Esophagus muscularis mucosa (tissue), 4 donors: ENCODE data around the gene MTM1. TPM values are rescaled to one million over a fixed set of nuclear protein-coding genes. Genes with fewer than 3 reads are reported as not detected.

Experiments
- DNase-seq: peaks from one replicate; pipeline ENCODE4 v3.0.0-alpha.2; 2017; ENCODE audit errors: extremely low spot score
- H3K27ac ChIP-seq, 4 donors: fragments of 200-600 bp; sonication (generic); replicated peaks in 1 of 4; 1 replicate in 3 of 4; 2 replicates in 1 of 4; pipeline ENCODE4 v1.5.1; 2016 to 2019; ENCODE audit warnings: mild to moderate bottlenecking in 1 of 4
- H3K27me3 ChIP-seq, 4 donors: fragments of 200-600 bp; sonication (generic); one replicate each; pipeline versions ENCODE4 v1.5.1 to v1.6.0; 2016 to 2019
- H3K36me3 ChIP-seq, 4 donors: fragments of 200-600 bp; sonication (generic); one replicate each; pipeline ENCODE4 v1.5.1; 2016 to 2019
- H3K4me1 ChIP-seq, 4 donors: fragments of 200-600 bp; sonication (generic); one replicate each; pipeline ENCODE4 v1.5.1; 2016 to 2019
- H3K4me3 ChIP-seq, 4 donors: fragments of 200-600 bp; sonication (generic); 1 replicate in 2 of 4; 2 replicates in 2 of 4; pipeline ENCODE4 v1.5.1; 2016 to 2019; ENCODE audit warnings: mild to moderate bottlenecking in 4 of 4, moderate library complexity in 1 of 4
- H3K9me3 ChIP-seq, 4 donors: fragments of 200-600 bp; sonication (generic); 1 replicate in 3 of 4; 2 replicates in 1 of 4; pipeline ENCODE4 v1.5.1; 2016 to 2019
- EP300 ChIP-seq: sonication (generic); formaldehyde crosslinking; IDR thresholded peaks from one replicate; pipeline ENCODE4 v1.6.1; 2017; ENCODE audit warnings: antibody characterized with exemption
- POLR2A ChIP-seq: fragments of 450-650 bp; IDR thresholded peaks from one replicate; pipeline ENCODE4 v1.6.1; 2017; ENCODE audit warnings: antibody characterized with exemption, moderate library complexity, mild to moderate bottlenecking, low read depth
- POLR2AphosphoS5 ChIP-seq, 2 donors: sonication (generic); formaldehyde crosslinking; IDR thresholded peaks; one replicate each; pipeline ENCODE4 v1.6.1; 2017; ENCODE audit warnings: antibody characterized with exemption in 2 of 2
- WGBS: methylation state at CpG from one replicate; pipeline ENCODE4 v1.1.5; 2018; 5-methylcytosine and 5-hydroxymethylcytosine counted together
- intact Hi-C: fragments of 100-400 bp; cut with DNase I; formaldehyde crosslinking; loops from one replicate; pipeline ENCODE4 v1.15.1; 2023
- total RNA-seq, 4 donors: library from RNA; depleted of rRNA; stranded (reverse); fragments of >200 nt; gene quantifications; one replicate each; pipeline versions ENCODE4 v1.1.0 to v1.2.1, GENCODE V29; 2016
- TF ChIP-seq, protein P1 (sequence below), 3 experiments: fragments of 200-600 bp in 2 of 3; fragments of 450-650 bp in 1 of 3; sonication (generic) in 2 of 3; IDR thresholded peaks; one replicate each; pipeline ENCODE4 v1.5.1; 2017 to 2019; ENCODE audit warnings: antibody characterized with exemption in 3 of 3, mild to moderate bottlenecking in 2 of 3, moderate library complexity in 1 of 3

MTM1 gene
- total RNA-seq, 4 donors from 2014 or later = 7.9 to 15.5 (median 11.4) TPM

DNA sequence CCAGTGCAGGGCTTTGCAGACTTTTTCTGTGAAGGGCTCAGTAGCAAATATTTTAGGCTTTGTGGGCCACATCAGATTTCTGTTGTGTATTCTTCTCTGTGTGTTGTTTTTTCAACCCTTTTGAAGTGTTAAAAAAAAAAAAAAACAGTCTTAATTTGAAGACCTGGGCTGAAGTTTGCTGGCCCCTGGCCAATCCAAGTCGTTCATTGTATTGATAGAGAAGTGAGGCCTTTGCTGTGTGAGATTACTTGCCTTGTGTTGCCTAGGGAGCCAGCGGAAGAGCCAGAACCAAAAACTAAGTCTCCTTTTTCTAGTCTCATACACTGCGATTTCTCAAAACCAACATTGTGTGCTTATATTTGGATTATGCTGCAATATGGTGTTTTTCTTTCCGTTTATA lies 46.9 kb downstream of the MTM1 start:
- Histone ChIP-seq H3K27me3 (no peaks in the 10 kb centered on the region), H3K27ac (no peak overlapping the region), H3K4me3 (no peak overlapping the region), H3K36me3 (peaks cover 0 to 32% (median 15%) of the 10 kb centered on the region in 4 donors), H3K4me1 (no peaks in the 10 kb centered on the region), H3K9me3 (no peaks in the 10 kb centered on the region)
- TF ChIP-seq EP300 (no peak), POLR2AphosphoS5 (IDR thresholded peaks at IDR 0.05) (no peak), POLR2A (no peak)
- TF ChIP-seq, protein P1, sequence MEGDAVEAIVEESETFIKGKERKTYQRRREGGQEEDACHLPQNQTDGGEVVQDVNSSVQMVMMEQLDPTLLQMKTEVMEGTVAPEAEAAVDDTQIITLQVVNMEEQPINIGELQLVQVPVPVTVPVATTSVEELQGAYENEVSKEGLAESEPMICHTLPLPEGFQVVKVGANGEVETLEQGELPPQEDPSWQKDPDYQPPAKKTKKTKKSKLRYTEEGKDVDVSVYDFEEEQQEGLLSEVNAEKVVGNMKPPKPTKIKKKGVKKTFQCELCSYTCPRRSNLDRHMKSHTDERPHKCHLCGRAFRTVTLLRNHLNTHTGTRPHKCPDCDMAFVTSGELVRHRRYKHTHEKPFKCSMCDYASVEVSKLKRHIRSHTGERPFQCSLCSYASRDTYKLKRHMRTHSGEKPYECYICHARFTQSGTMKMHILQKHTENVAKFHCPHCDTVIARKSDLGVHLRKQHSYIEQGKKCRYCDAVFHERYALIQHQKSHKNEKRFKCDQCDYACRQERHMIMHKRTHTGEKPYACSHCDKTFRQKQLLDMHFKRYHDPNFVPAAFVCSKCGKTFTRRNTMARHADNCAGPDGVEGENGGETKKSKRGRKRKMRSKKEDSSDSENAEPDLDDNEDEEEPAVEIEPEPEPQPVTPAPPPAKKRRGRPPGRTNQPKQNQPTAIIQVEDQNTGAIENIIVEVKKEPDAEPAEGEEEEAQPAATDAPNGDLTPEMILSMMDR (IDR thresholded peaks at IDR 0.05) = no peak
- no peak for DNase-seq
- 77% methylated on average over 4 of the region's 4 CpGs for WGBS
- intact Hi-C loops = no loop called here

DNA sequence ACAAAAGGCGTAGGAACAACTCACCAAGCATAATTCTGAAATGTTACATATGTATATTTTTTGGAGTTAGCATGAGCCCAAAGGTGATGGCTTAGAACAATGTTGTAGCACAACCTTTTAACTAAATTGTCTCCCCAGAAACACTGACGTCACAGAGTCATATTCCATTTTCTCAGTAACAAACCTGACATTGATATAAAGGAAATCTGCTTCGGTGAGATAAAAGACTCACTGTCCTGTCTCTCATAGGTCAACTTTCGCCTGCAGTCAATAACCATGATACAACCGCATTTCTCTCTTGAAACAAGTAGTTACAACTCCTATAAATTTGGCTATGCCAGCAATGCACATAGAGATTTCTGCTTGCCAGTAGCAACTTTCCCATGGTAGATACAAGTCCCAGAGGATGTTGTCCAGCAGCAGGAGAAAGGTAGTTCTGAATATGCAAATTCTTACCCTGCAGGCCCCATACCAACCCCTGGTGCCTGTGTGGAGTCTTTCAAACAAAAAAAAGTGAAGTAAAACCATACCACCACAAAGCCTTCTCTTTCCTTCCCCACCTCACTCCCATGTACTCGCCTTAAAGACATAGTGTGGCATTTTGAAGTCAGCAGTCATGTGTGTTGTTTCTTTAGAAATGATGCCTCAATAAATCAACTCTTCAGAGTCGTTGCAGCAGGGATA lies 47.9 kb downstream of the MTM1 start:
- Histone ChIP-seq H3K27ac (no peak overlapping the region), H3K27me3 (no peaks in the 10 kb centered on the region), H3K36me3 (peaks cover 0 to 38% (median 15%) of the 10 kb centered on the region in 4 donors), H3K9me3 (no peaks in the 10 kb centered on the region), H3K4me1 (no peaks in the 10 kb centered on the region), H3K4me3 (no peak overlapping the region)
- WGBS = 72% methylated on average over 7 of the region's 7 CpGs
- TF ChIP-seq POLR2A (no peak), EP300 (no peak), POLR2AphosphoS5 (IDR thresholded peaks at IDR 0.05) (no peak)
- TF ChIP-seq, protein P1 (IDR thresholded peaks at IDR 0.05) = no peak
- intact Hi-C loops = no loop called here
- no peak for DNase-seq

GRCh38 chrX:150616863-150617198 lies 48.4 kb downstream of the MTM1 start:
- H3K4me3 ChIP-seq = no peak overlapping the region
- intact Hi-C loops = no loop called here
- 85% methylated on average over 2 of the region's 2 CpGs for WGBS
- H3K9me3 ChIP-seq = no peaks in the 10 kb centered on the region
- H3K27me3 ChIP-seq = no peaks in the 10 kb centered on the region
- H3K27ac ChIP-seq = no peak overlapping the region
- H3K36me3 ChIP-seq = peaks cover 0 to 42% (median 15%) of the 10 kb centered on the region in 4 donors
- DNase-seq = no peak
- H3K4me1 ChIP-seq = no peaks in the 10 kb centered on the region
- no peak for TF ChIP-seq POLR2AphosphoS5 (IDR thresholded peaks at IDR 0.05)

DNA sequence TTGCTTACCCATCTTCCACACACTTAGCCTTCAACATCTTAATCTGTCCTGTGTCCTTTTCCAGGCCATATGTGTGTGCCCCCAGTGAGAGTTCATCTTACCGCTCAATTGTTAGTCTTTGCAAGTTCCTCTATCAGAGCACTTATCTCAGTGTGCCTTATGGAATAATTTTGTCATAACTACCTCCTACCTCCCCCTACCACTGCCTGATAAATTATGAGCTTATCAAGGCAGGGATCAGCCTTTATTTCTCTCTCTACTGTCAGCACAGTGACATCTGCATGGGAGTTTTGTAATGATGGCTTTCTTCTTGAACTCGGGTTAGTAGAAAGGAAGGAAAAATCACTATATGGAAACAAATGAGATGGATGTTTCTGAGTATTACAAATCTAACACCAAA lies 53.2 kb downstream of the MTM1 start:
- TF ChIP-seq, protein P1 (IDR thresholded peaks at IDR 0.05) = no peak
- TF ChIP-seq POLR2AphosphoS5 (IDR thresholded peaks at IDR 0.05) (no peak), POLR2A (no peak), EP300 (no peak)
- Histone ChIP-seq H3K27me3 (no peaks in the 10 kb centered on the region), H3K36me3 (peaks cover 0 to 35% (median 7%) of the 10 kb centered on the region in 4 donors), H3K4me1 (no peaks in the 10 kb centered on the region), H3K4me3 (no peak overlapping the region), H3K9me3 (no peaks in the 10 kb centered on the region), H3K27ac (no peak overlapping the region)
- intact Hi-C loops = no loop called here
- WGBS = 69% methylated on average over 2 of the region's 2 CpGs
- no peak for DNase-seq

DNA sequence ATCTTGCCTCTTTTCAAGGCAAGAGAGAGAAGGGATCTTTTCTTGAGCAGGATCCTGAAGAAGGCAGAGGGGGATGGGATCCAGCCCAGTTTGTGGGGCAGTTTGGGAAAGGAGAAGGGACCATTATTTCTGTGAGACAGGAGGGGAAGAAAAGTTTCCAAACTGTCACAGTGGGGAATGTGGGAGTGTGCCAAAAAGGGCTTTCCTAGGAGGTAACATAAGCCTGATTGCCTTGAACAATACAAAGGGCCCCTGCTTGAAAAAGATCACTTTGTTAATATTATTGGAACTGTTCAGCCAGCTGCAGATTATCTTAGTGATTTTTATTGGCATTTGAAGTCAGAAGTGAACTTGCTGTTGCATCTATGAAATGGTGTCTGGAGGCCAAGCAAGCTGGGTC lies 55.2 kb downstream of the MTM1 start:
- Histone ChIP-seq H3K9me3 (no peaks in the 10 kb centered on the region), H3K27ac (no peak overlapping the region), H3K4me1 (no peaks in the 10 kb centered on the region), H3K36me3 (peaks cover 0 to 46% (median 9%) of the 10 kb centered on the region in 4 donors), H3K4me3 (no peak overlapping the region), H3K27me3 (no peaks in the 10 kb centered on the region)
- no peak for TF ChIP-seq POLR2A
- no peak for TF ChIP-seq POLR2AphosphoS5 (IDR thresholded peaks at IDR 0.05)
- no peak for TF ChIP-seq EP300
- TF ChIP-seq, protein P1 (IDR thresholded peaks at IDR 0.05) = no peak
- no peak for DNase-seq
- intact Hi-C loops = no loop called here
